ENCODE results near the gene HASPIN.

Gene HASPIN

GRCh38 chr17:3766779-3767178, 43.1 kb downstream of the HASPIN start:
- no peak overlapping the region for H3K4me3 ChIP-seq (ENCODE audit: low read depth, low read length)
- H3K27me3 ChIP-seq (ENCODE audit: insufficient read depth, low read length), result no peaks in the 10 kb centered on the region
- H3K4me1 ChIP-seq (ENCODE audit: control insufficient read depth, insufficient read depth, low read length, unreplicated experiment), result no peaks in the 10 kb centered on the region
- no peak overlapping the region for H3K27ac ChIP-seq (ENCODE audit: low read depth, low read length)
- H2AFZ ChIP-seq (ENCODE audit: low read length, unreplicated experiment), result no peak overlapping the region
- H3K36me3 ChIP-seq (ENCODE audit: insufficient read depth, low read length), result no peaks in the 10 kb centered on the region
- H3K79me2 ChIP-seq (ENCODE audit: control insufficient read depth, insufficient read depth, low read length, unreplicated experiment), result no peaks in the 10 kb centered on the region

GRCh38 chr17:3768341-3768740, 44.6 kb downstream of the HASPIN start:
- Histone ChIP-seq H3K27me3 (ENCODE audit: insufficient read depth, low read length) (no peaks in the 10 kb centered on the region), H3K4me1 (ENCODE audit: control insufficient read depth, insufficient read depth, low read length, unreplicated experiment) (peaks cover 3% of the 10 kb centered on the region), H3K27ac (ENCODE audit: low read depth, low read length) (no peak overlapping the region), H3K4me3 (ENCODE audit: low read depth, low read length) (no peak overlapping the region), H3K79me2 (ENCODE audit: control insufficient read depth, insufficient read depth, low read length, unreplicated experiment) (no peaks in the 10 kb centered on the region), H3K36me3 (ENCODE audit: insufficient read depth, low read length) (no peaks in the 10 kb centered on the region), H2AFZ (ENCODE audit: low read length, unreplicated experiment) (no peak overlapping the region)

GRCh38 chr17:3768769-3769168, 45.1 kb downstream of the HASPIN start:
- Histone ChIP-seq H3K27ac (ENCODE audit: low read depth, low read length) (no peak overlapping the region), H3K4me1 (ENCODE audit: control insufficient read depth, insufficient read depth, low read length, unreplicated experiment) (peaks cover 7% of the 10 kb centered on the region), H3K36me3 (ENCODE audit: insufficient read depth, low read length) (no peaks in the 10 kb centered on the region), H3K27me3 (ENCODE audit: insufficient read depth, low read length) (no peaks in the 10 kb centered on the region), H3K4me3 (ENCODE audit: low read depth, low read length) (no peak overlapping the region), H3K79me2 (ENCODE audit: control insufficient read depth, insufficient read depth, low read length, unreplicated experiment) (no peaks in the 10 kb centered on the region), H2AFZ (ENCODE audit: low read length, unreplicated experiment) (no peak overlapping the region)

GRCh38 chr17:3770466-3770865, 46.8 kb downstream of the HASPIN start:
- Histone ChIP-seq H2AFZ (ENCODE audit: low read length, unreplicated experiment) (no peak overlapping the region), H3K79me2 (ENCODE audit: control insufficient read depth, insufficient read depth, low read length, unreplicated experiment) (no peaks in the 10 kb centered on the region), H3K27ac (ENCODE audit: low read depth, low read length) (no peak overlapping the region), H3K4me3 (ENCODE audit: low read depth, low read length) (no peak overlapping the region), H3K4me1 (ENCODE audit: control insufficient read depth, insufficient read depth, low read length, unreplicated experiment) (peaks cover 11% of the 10 kb centered on the region), H3K36me3 (ENCODE audit: insufficient read depth, low read length) (no peaks in the 10 kb centered on the region), H3K27me3 (ENCODE audit: insufficient read depth, low read length) (no peaks in the 10 kb centered on the region)

GRCh38 chr17:3771140-3771539, 47.4 kb downstream of the HASPIN start:
- Histone ChIP-seq H3K27ac (ENCODE audit: low read depth, low read length) (no peak overlapping the region), H3K4me3 (ENCODE audit: low read depth, low read length) (no peak overlapping the region), H3K36me3 (ENCODE audit: insufficient read depth, low read length) (no peaks in the 10 kb centered on the region), H3K79me2 (ENCODE audit: control insufficient read depth, insufficient read depth, low read length, unreplicated experiment) (no peaks in the 10 kb centered on the region), H2AFZ (ENCODE audit: low read length, unreplicated experiment) (no peak overlapping the region), H3K4me1 (ENCODE audit: control insufficient read depth, insufficient read depth, low read length, unreplicated experiment) (peaks cover 11% of the 10 kb centered on the region), H3K27me3 (ENCODE audit: insufficient read depth, low read length) (no peaks in the 10 kb centered on the region)

- no peak overlapping the region for H3K27ac ChIP-seq (ENCODE audit: low read depth, low read length)
- peaks cover 11% of the 10 kb centered on the region for H3K4me1 ChIP-seq (ENCODE audit: control insufficient read depth, insufficient read depth, low read length, unreplicated experiment)
- no peaks in the 10 kb centered on the region for H3K79me2 ChIP-seq (ENCODE audit: control insufficient read depth, insufficient read depth, low read length, unreplicated experiment)
- H3K36me3 ChIP-seq (ENCODE audit: insufficient read depth, low read length), result no peaks in the 10 kb centered on the region
- H3K4me3 ChIP-seq (ENCODE audit: low read depth, low read length), result no peak overlapping the region
- H2AFZ ChIP-seq (ENCODE audit: low read length, unreplicated experiment), result no peak overlapping the region
- H3K27me3 ChIP-seq (ENCODE audit: insufficient read depth, low read length), result no peaks in the 10 kb centered on the region
These were observed 49.1 kb downstream of the HASPIN start for GRCh38 chr17:3772764-3773163.

GRCh38 chr17:3773511-3773910, 49.8 kb downstream of the HASPIN start:
- Histone ChIP-seq H3K4me3 (ENCODE audit: low read depth, low read length) (no peak overlapping the region), H2AFZ (ENCODE audit: low read length, unreplicated experiment) (peak overlapping the region; percentile 87), H3K79me2 (ENCODE audit: control insufficient read depth, insufficient read depth, low read length, unreplicated experiment) (no peaks in the 10 kb centered on the region), H3K36me3 (ENCODE audit: insufficient read depth, low read length) (no peaks in the 10 kb centered on the region), H3K27ac (ENCODE audit: low read depth, low read length) (no peak overlapping the region), H3K4me1 (ENCODE audit: control insufficient read depth, insufficient read depth, low read length, unreplicated experiment) (peaks cover 11% of the 10 kb centered on the region), H3K27me3 (ENCODE audit: insufficient read depth, low read length) (no peaks in the 10 kb centered on the region)

- Histone ChIP-seq H3K79me2 (ENCODE audit: control insufficient read depth, insufficient read depth, low read length, unreplicated experiment) (no peaks in the 10 kb centered on the region), H3K36me3 (ENCODE audit: insufficient read depth, low read length) (no peaks in the 10 kb centered on the region), H2AFZ (ENCODE audit: low read length, unreplicated experiment) (no peak overlapping the region), H3K27ac (ENCODE audit: low read depth, low read length) (no peak overlapping the region), H3K4me1 (ENCODE audit: control insufficient read depth, insufficient read depth, low read length, unreplicated experiment) (peaks cover 11% of the 10 kb centered on the region), H3K27me3 (ENCODE audit: insufficient read depth, low read length) (no peaks in the 10 kb centered on the region), H3K4me3 (ENCODE audit: low read depth, low read length) (no peak overlapping the region)
These were observed 50.3 kb downstream of the HASPIN start for GRCh38 chr17:3773966-3774365.

Measured in ACC112 (cell line).